HL-60 (cell line): ENCODE results near the gene TRMU.

Experiments
- DNase-seq, 2 experiments: peaks; one replicate each; pipeline ENCODE4 v3.0.0-alpha.2; 2010 to 2020; ENCODE audit warnings: low read depth in 1 of 2, low spot score in 1 of 2
- H3K27ac ChIP-seq: fragments of 250-450 bp; sonication (Bioruptor Pico); replicated peaks from 2 replicates; pipeline ENCODE4 v1.5.1; 2020; ENCODE audit warnings: mild to moderate bottlenecking, moderate library complexity
- H3K27me3 ChIP-seq: fragments of 250-450 bp; sonication (Bioruptor Pico); 2 replicates; pipeline ENCODE4 v1.5.1; 2021; ENCODE audit warnings: mild to moderate bottlenecking, moderate library complexity; ENCODE audit not compliant: insufficient read depth, poor library complexity, severe bottlenecking
- H3K4me3 ChIP-seq: replicated peaks from 2 replicates; pipeline ENCODE4 v1.5.1; 2011; ENCODE audit warnings: mild to moderate bottlenecking, control low read depth, low read length; ENCODE audit not compliant: insufficient read depth
- CTCF ChIP-seq: IDR thresholded peaks from one replicate; pipeline ENCODE4 v1.5.1; 2011; ENCODE audit warnings: low read length, control low read depth, inconsistent platforms; ENCODE audit not compliant: insufficient read depth
- GABPA ChIP-seq: IDR thresholded peaks from 2 replicates; pipeline ENCODE4 v1.6.1; 2012; ENCODE audit warnings: low read depth
- POLR2AphosphoS5 ChIP-seq: IDR thresholded peaks from 2 replicates; pipeline ENCODE4 v1.6.1; 2012; ENCODE audit warnings: low read depth
- REST ChIP-seq: IDR thresholded peaks from 2 replicates; pipeline ENCODE4 v1.6.1; 2012; ENCODE audit warnings: low read depth; ENCODE audit not compliant: insufficient replicate concordance
- SPI1 ChIP-seq: IDR thresholded peaks from 2 replicates; pipeline ENCODE4 v1.6.1; 2012; ENCODE audit warnings: low read depth, mild to moderate bottlenecking, borderline replicate concordance

Gene TRMU

GRCh38 chr22:46359362-46359761 is 23.8 kb downstream of the TRMU start:
- Histone ChIP-seq H3K27ac (no peak overlapping the region), H3K4me3 (no peak overlapping the region), H3K27me3 (no peaks in the 10 kb centered on the region)
- DNase-seq, result no peak
- TF ChIP-seq POLR2AphosphoS5 (no peak), GABPA (no peak), REST (no peak), CTCF (no peak), SPI1 (no peak)

GRCh38 chr22:46360097-46360496 is 24.6 kb downstream of the TRMU start:
- Histone ChIP-seq H3K27ac (no peak overlapping the region), H3K4me3 (no peak overlapping the region), H3K27me3 (no peaks in the 10 kb centered on the region)
- no peak for TF ChIP-seq CTCF
- TF ChIP-seq POLR2AphosphoS5, result no peak
- DNase-seq, result no peak

GRCh38 chr22:46360891-46361290 is 25.4 kb downstream of the TRMU start:
- H3K4me3 ChIP-seq, result no peak overlapping the region
- no peak overlapping the region for H3K27ac ChIP-seq
- no peaks in the 10 kb centered on the region for H3K27me3 ChIP-seq
- TF ChIP-seq REST (no peak), GABPA (no peak), SPI1 (no peak), POLR2AphosphoS5 (no peak), CTCF (no peak)
- DNase-seq, result no peak

- TF ChIP-seq POLR2AphosphoS5, result no peak
- TF ChIP-seq CTCF, result no peak
- TF ChIP-seq GABPA, result no peak
- Histone ChIP-seq H3K4me3 (no peak overlapping the region), H3K27ac (no peak overlapping the region), H3K27me3 (peaks cover 6% of the 10 kb centered on the region)
- DNase-seq, result no peak
These were observed 26.3 kb downstream of the TRMU start for GRCh38 chr22:46361826-46362202.
